ENCODE measurements around the gene MRPS24.

- TF ChIP-seq CTCF (IDR thresholded peaks at IDR 0.05; ENCODE audit: borderline replicate concordance, extremely low read depth, low read length, poor library complexity, severe bottlenecking) (no peak), EZH2 (IDR thresholded peaks at IDR 0.05; ENCODE audit: borderline replicate concordance, low read depth, low read length, severe bottlenecking) (no peak)
Observed at GRCh38 chr7:43844662-43845061, 24.7 kb downstream of the MRPS24 start.
